ENCODE data around the gene AXIN2. TPM values are rescaled to one million over a fixed set of nuclear protein-coding genes. Genes with fewer than 3 reads are reported as not detected.
"Not testable (repeated sequence)": the region's sequence is repeated elsewhere in the genome, so short reads cannot be mapped to it uniquely, and the experiment has no call there.

Gene AXIN2
- total RNA-seq, 4 donors from 2014 or later = 23.9 to 54.3 (median 42.8) TPM

GRCh38 chr17:65529040-65529633 lies 32.3 kb downstream of the AXIN2 start:
- intact Hi-C loops (cut with DNase I) = no loop called here
- no peaks in the 10 kb centered on the region for H3K9me3 ChIP-seq
- TF ChIP-seq, protein P1, sequence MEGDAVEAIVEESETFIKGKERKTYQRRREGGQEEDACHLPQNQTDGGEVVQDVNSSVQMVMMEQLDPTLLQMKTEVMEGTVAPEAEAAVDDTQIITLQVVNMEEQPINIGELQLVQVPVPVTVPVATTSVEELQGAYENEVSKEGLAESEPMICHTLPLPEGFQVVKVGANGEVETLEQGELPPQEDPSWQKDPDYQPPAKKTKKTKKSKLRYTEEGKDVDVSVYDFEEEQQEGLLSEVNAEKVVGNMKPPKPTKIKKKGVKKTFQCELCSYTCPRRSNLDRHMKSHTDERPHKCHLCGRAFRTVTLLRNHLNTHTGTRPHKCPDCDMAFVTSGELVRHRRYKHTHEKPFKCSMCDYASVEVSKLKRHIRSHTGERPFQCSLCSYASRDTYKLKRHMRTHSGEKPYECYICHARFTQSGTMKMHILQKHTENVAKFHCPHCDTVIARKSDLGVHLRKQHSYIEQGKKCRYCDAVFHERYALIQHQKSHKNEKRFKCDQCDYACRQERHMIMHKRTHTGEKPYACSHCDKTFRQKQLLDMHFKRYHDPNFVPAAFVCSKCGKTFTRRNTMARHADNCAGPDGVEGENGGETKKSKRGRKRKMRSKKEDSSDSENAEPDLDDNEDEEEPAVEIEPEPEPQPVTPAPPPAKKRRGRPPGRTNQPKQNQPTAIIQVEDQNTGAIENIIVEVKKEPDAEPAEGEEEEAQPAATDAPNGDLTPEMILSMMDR (IDR thresholded peaks at IDR 0.05) = no peak
- TF ChIP-seq POLR2A (IDR thresholded peaks at IDR 0.05) = no peak
- peak overlapping the region in 1 of 3 donors; percentile 82 for H3K27ac ChIP-seq
- no peak overlapping the region for H3K4me3 ChIP-seq (replicated peaks in 1 of 3)
- H3K36me3 ChIP-seq = peaks cover 12 to 19% of the 10 kb centered on the region in 2 donors
- WGBS, 2 donors = 91 to 92% methylated on average over 7 of the region's 7 CpGs
- H3K4me1 ChIP-seq = peaks cover 41 to 46% of the 10 kb centered on the region in 2 donors
- H3K27me3 ChIP-seq = no peaks in the 10 kb centered on the region
- DNase-seq = no peak

DNA sequence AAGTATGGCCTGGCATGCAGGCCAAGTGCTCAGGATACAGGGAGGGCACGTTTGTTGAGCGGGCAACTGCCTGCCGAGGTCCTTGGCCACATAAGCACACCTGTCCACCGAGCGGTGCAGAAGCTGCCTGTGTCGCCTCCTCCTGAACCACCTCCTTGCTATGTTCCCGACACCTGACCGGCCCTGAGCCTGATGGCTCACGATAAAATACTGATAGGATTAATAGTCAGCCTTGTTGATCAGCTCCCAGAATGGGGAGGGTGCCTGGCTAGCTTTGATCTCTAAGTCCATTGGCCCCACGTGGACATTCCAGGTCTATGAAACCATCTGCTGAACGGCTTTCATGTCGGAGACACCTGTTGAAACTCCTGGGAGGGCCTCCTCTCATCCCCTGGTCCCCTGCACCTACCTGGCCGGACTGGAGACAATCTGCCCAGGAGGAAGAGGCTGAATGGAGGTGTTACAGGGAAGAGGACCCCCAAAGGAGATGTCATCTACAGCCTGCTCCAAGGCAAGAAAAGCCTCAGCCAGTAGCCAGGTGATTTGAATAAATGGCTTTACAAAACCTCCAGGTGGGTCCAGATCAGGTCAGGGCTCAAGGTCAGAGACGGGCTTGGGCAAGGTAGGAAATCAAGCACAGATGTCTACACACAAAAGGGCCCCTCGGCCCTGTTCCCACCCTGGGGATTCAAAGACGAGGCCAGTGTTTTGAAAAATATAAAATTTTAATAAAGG lies 33.4 kb downstream of the AXIN2 start:
- 89 to 93% methylated on average over 16 of the region's 16 CpGs for WGBS, 2 donors
- no peak for DNase-seq
- Histone ChIP-seq H3K4me1 (peaks cover 30 to 34% of the 10 kb centered on the region in 2 donors), H3K27me3 (no peaks in the 10 kb centered on the region), H3K27ac (no peak overlapping the region), H3K36me3 (peaks cover 1 to 11% of the 10 kb centered on the region in 2 donors), H3K4me3 (replicated peaks in 1 of 3) (no peak overlapping the region), H3K9me3 (no peaks in the 10 kb centered on the region)
- TF ChIP-seq, protein P1 (IDR thresholded peaks at IDR 0.05) = no peak
- no peak for TF ChIP-seq POLR2A (IDR thresholded peaks at IDR 0.05)
- intact Hi-C loops (cut with DNase I) = no loop called here

- no peaks in the 10 kb centered on the region for H3K27me3 ChIP-seq
- H3K36me3 ChIP-seq = peaks cover 0 to 11% of the 10 kb centered on the region in 2 donors
- 93 to 96% methylated on average over 8 of the region's 8 CpGs for WGBS, 2 donors
- no peak overlapping the region for H3K4me3 ChIP-seq (replicated peaks in 1 of 3)
- DNase-seq = no peak
- H3K4me1 ChIP-seq = peaks cover 23 to 28% of the 10 kb centered on the region in 2 donors
- no peak overlapping the region for H3K27ac ChIP-seq
- intact Hi-C loops (cut with DNase I) = no loop called here
- no peaks in the 10 kb centered on the region for H3K9me3 ChIP-seq
- TF ChIP-seq, protein P1 (IDR thresholded peaks at IDR 0.05) = no peak
- TF ChIP-seq POLR2A (IDR thresholded peaks at IDR 0.05) = no peak
These were observed 34.1 kb downstream of the AXIN2 start for GRCh38 chr17:65527381-65527780.

DNA sequence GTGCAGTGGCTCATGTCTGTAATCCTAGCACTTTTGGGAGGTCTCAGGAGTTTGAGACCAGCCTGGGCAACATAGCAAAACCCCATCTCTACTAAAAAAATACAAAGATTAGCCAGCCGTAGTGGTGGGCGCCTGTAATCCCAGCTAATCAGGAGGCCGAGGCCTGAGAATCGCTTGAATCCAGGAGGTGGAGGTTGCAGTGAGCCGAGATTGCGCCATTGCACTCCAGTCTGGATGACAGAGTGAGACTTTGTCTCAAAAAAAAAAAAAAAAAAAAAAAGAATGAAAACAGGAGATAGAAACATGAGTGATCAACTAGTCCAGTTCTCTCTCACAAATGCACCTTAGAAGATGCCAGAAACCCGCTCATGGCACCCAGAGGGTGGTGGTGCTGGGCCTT lies 34.6 kb downstream of the AXIN2 start:
- H3K27me3 ChIP-seq; H3K27ac ChIP-seq; H3K4me3 ChIP-seq (replicated peaks in 1 of 3); intact Hi-C loops (cut with DNase I); DNase-seq; H3K9me3 ChIP-seq: not testable (repeated sequence)
- WGBS, 2 donors = 96 to 97% methylated on average over 7 of the region's 7 CpGs
- Histone ChIP-seq H3K36me3 (peaks cover 0 to 11% of the 10 kb centered on the region in 2 donors), H3K4me1 (peaks cover 18 to 23% of the 10 kb centered on the region in 2 donors)

GRCh38 chr17:65523853-65524664 lies 37.4 kb downstream of the AXIN2 start:
- TF ChIP-seq, protein P1 (IDR thresholded peaks at IDR 0.05) = no peak
- no peak for TF ChIP-seq POLR2A (IDR thresholded peaks at IDR 0.05)
- no peak overlapping the region for H3K4me3 ChIP-seq (replicated peaks in 1 of 3)
- no peaks in the 10 kb centered on the region for H3K4me1 ChIP-seq
- no peaks in the 10 kb centered on the region for H3K9me3 ChIP-seq
- no peak for DNase-seq
- WGBS, 2 donors = 78 to 82% methylated on average over 16 of the region's 16 CpGs
- H3K27me3 ChIP-seq = no peaks in the 10 kb centered on the region
- H3K27ac ChIP-seq = no peak overlapping the region
- peaks cover 0 to 6% of the 10 kb centered on the region in 2 donors for H3K36me3 ChIP-seq
- intact Hi-C loops (cut with DNase I) = no loop called here

Measured in thyroid gland (tissue), 4 donors.